IMR-90 (cell line): ENCODE data around the gene PAX5. TPM values are rescaled to one million over a fixed set of nuclear protein-coding genes. Genes with fewer than 3 reads are reported as not detected.

Experiments used
- ATAC-seq: fragments of 200-7000 bp; cut with Tn5 transposase; 2 replicates; pipeline ENCODE4 v1.9.1; 2020; ENCODE audit warnings: low read depth, mild to moderate bottlenecking, moderate library complexity
- BruUV-seq: library from RNA; stranded (reverse); fragments of 400-500 nt; replicated peaks from 2 replicates; lab custom pipeline; 2021; lab: Mats Ljungman, UMichigan
- CTCF ChIA-PET: fragments of 300-600 bp; formaldehyde crosslinking; extraction: SDS; loops from one replicate; lab custom pipeline; 2021; ENCODE audit warnings: antibody characterized with exemption; lab: Yijun Ruan, JAX
- POLR2A ChIA-PET: fragments of 300-600 bp; sonication (Branson Sonifier 250); formaldehyde crosslinking; loops from one replicate; lab custom pipeline; 2022; ENCODE audit warnings: antibody characterized with exemption; ENCODE audit not compliant: unreplicated experiment; lab: Charles Lee
- DNase-seq: peaks from one replicate; pipeline ENCODE4 v3.0.0; 2013
- H2AFZ ChIP-seq: replicated peaks from 2 replicates; pipeline ENCODE3; 2013; ENCODE audit warnings: low read length, mild to moderate bottlenecking; ENCODE audit not compliant: poor library complexity
- H2AK5ac ChIP-seq: 2 replicates; pipeline ENCODE4 v1.6.1; 2013; ENCODE audit warnings: low read depth, low read length, inconsistent platforms
- H2AK9ac ChIP-seq: replicated peaks from 2 replicates; pipeline ENCODE3; 2013; ENCODE audit warnings: mild to moderate bottlenecking, low read depth, low read length, moderate library complexity; ENCODE audit not compliant: poor library complexity
- H2BK120ac ChIP-seq: 2 replicates; pipeline ENCODE4 v1.6.1; 2013; ENCODE audit warnings: low read depth, low read length, inconsistent platforms
- H2BK15ac ChIP-seq: 3 replicates; pipeline ENCODE4 v1.6.1; 2013; ENCODE audit warnings: low read depth, low read length, inconsistent platforms
- H2BK20ac ChIP-seq: 2 replicates; pipeline ENCODE4 v1.6.1; 2013; ENCODE audit warnings: low read depth, mild to moderate bottlenecking, inconsistent platforms, low read length, moderate library complexity
- H2BK5ac ChIP-seq: 2 replicates; pipeline ENCODE4 v1.6.1; 2013; ENCODE audit warnings: mild to moderate bottlenecking, low read depth, low read length, inconsistent platforms; ENCODE audit not compliant: poor library complexity, severe bottlenecking
- H3K14ac ChIP-seq: replicated peaks from 2 replicates; pipeline ENCODE4 v1.6.1; 2013; ENCODE audit warnings: low read depth, low read length, inconsistent platforms
- H3K18ac ChIP-seq: 2 replicates; pipeline ENCODE4 v1.6.1; 2013; ENCODE audit warnings: low read depth, low read length, control low read depth
- H3K23ac ChIP-seq: 2 replicates; pipeline ENCODE4 v1.6.1; 2013; ENCODE audit warnings: low read depth, low read length, inconsistent platforms
- H3K27ac ChIP-seq: 2 replicates; pipeline ENCODE4 v1.5.1; 2013; ENCODE audit warnings: mild to moderate bottlenecking, control low read depth, low read length; ENCODE audit not compliant: insufficient read depth
- H3K27me3 ChIP-seq: 2 replicates; pipeline ENCODE4 v1.6.1; 2013; ENCODE audit warnings: low read length; ENCODE audit not compliant: control insufficient read depth, insufficient read depth
- H3K36me3 ChIP-seq: 2 replicates; pipeline ENCODE4 v1.6.1; 2013; ENCODE audit warnings: low read length, mixed read lengths; ENCODE audit not compliant: control insufficient read depth, insufficient read depth
- H3K4ac ChIP-seq: 2 replicates; pipeline ENCODE4 v1.6.1; 2013; ENCODE audit warnings: low read depth, low read length, inconsistent platforms
- H3K4me1 ChIP-seq: 2 replicates; pipeline ENCODE4 v1.6.1; 2013; ENCODE audit warnings: low read length, mixed read lengths; ENCODE audit not compliant: control insufficient read depth, insufficient read depth
- H3K4me2 ChIP-seq: 2 replicates; pipeline ENCODE4 v1.6.1; 2013; ENCODE audit warnings: low read depth, mild to moderate bottlenecking, control low read depth, low read length, moderate library complexity
- H3K4me3 ChIP-seq: 2 replicates; pipeline ENCODE4 v1.5.1; 2013; ENCODE audit warnings: low read depth, mild to moderate bottlenecking, control low read depth, low read length, moderate library complexity; ENCODE audit not compliant: insufficient read depth
- H3K56ac ChIP-seq: 2 replicates; pipeline ENCODE4 v1.6.1; 2013; ENCODE audit warnings: low read length, inconsistent platforms; ENCODE audit not compliant: insufficient read depth; ENCODE audit errors: extremely low read depth
- H3K79me1 ChIP-seq, 2 experiments: 2 replicates each; pipeline ENCODE4 v1.6.1; 2013; ENCODE audit warnings: low read length in 2 of 2, inconsistent platforms in 1 of 2, low read depth in 1 of 2
- H3K9ac ChIP-seq: 2 replicates; pipeline ENCODE4 v1.6.1; 2013; ENCODE audit warnings: low read depth, low read length, control low read depth
- H3K9me1 ChIP-seq: 2 replicates; pipeline ENCODE4 v1.6.1; 2013; ENCODE audit warnings: low read length, inconsistent platforms; ENCODE audit not compliant: insufficient read depth
- H3K9me3 ChIP-seq: 2 replicates; pipeline ENCODE4 v1.6.1; 2013; ENCODE audit warnings: low read length; ENCODE audit not compliant: control insufficient read depth, insufficient read depth
- H4K20me1 ChIP-seq: 2 replicates; pipeline ENCODE4 v1.6.1; 2013; ENCODE audit warnings: low read length, inconsistent platforms; ENCODE audit not compliant: insufficient read depth
- H4K5ac ChIP-seq: 2 replicates; pipeline ENCODE4 v1.6.1; 2013; ENCODE audit warnings: mild to moderate bottlenecking, low read depth, low read length, control low read depth
- H4K8ac ChIP-seq, 2 experiments: 2 replicates each; pipeline ENCODE4 v1.6.1; 2013; ENCODE audit warnings: low read depth in 2 of 2, low read length in 2 of 2, control low read depth in 1 of 2, inconsistent platforms in 1 of 2
- H4K91ac ChIP-seq: 2 replicates; pipeline ENCODE4 v1.6.1; 2013; ENCODE audit warnings: low read depth, low read length, inconsistent platforms; ENCODE audit not compliant: insufficient read depth
- BHLHE40 ChIP-seq: fragments of 150-350 bp; IDR thresholded peaks from 2 replicates; pipeline ENCODE4 v1.6.1; 2016; ENCODE audit warnings: mild to moderate bottlenecking, low read depth, low read length
- CEBPB ChIP-seq: IDR thresholded peaks from 2 replicates; pipeline ENCODE4 v1.6.1; 2012; ENCODE audit warnings: low read depth, low read length, improper control_type of control experiment
- CHD1 ChIP-seq: IDR thresholded peaks from 2 replicates; pipeline ENCODE4 v1.6.1; 2012; ENCODE audit warnings: low read depth, low read length, improper control_type of control experiment
- FOS ChIP-seq: fragments of 150-350 bp; IDR thresholded peaks from 2 replicates; pipeline ENCODE4 v1.6.1; 2016; ENCODE audit warnings: low read depth, low read length
- MXI1 ChIP-seq: IDR thresholded peaks from 2 replicates; pipeline ENCODE4 v1.6.1; 2012; ENCODE audit warnings: low read depth, mild to moderate bottlenecking, low read length, moderate library complexity, borderline replicate concordance
- NFE2L2 ChIP-seq: fragments of 150-350 bp; IDR thresholded peaks from 2 replicates; pipeline ENCODE4 v1.6.1; 2016; ENCODE audit warnings: low read depth, mild to moderate bottlenecking, low read length
- RAD21 ChIP-seq: IDR thresholded peaks from 2 replicates; pipeline ENCODE4 v1.6.1; 2012; ENCODE audit warnings: low read length, improper control_type of control experiment
- RFX5 ChIP-seq: IDR thresholded peaks from 2 replicates; pipeline ENCODE4 v1.8.0; 2012; ENCODE audit warnings: low read depth, mild to moderate bottlenecking, low read length, moderate library complexity
- WGBS, 2 experiments: methylation state at CpG; one replicate each; pipeline versions ENCODE4 v1.1.5 to v1.1.7; 2013; ENCODE audit warnings: missing lambda C conversion rate in 2 of 2; ENCODE audit not compliant: insufficient read length in 1 of 2; ENCODE audit errors: extremely low coverage in 2 of 2; 5-methylcytosine and 5-hydroxymethylcytosine counted together
- dilution Hi-C: fragments of 300-500 bp; cut with HindIII; formaldehyde crosslinking; loops from one replicate; pipeline ENCODE4 v1.14.3; 2018; ENCODE audit warnings: low sequenced_read_pairs; ENCODE audit not compliant: unreplicated experiment
- in situ Hi-C: fragments of 300-500 bp; cut with MboI; formaldehyde crosslinking; loops from 3 replicates; pipeline ENCODE4 v1.14.3; 2019; ENCODE audit warnings: low sequenced_read_pairs, inconsistent platforms, mixed read lengths
- intact Hi-C: fragments of 100-400 bp; cut with micrococcal nuclease; formaldehyde crosslinking; loops from 2 replicates; pipeline ENCODE4 v1.10.0; 2022
- polyA plus RNA-seq, 3 experiments: library from polyadenylated mRNA; depleted of rRNA; stranded (reverse); fragments of >200 nt; gene quantifications; 2 replicates each; pipeline ENCODE4 v1.2.3, GENCODE V29; 2012; ENCODE audit warnings: low replicate concordance in 1 of 3
- total RNA-seq: library from RNA; depleted of rRNA; stranded (reverse); fragments of >200 nt; gene quantifications from 2 replicates; pipeline ENCODE4 v1.2.3, GENCODE V29; 2012

PAX5 gene
- total and polyA plus RNA-seq, 2 of the 4 experiments (the other 2 are of a cell fraction) = not detected

GRCh38 chr9:36962691-36963090 is 71.4 kb downstream of the PAX5 start:
- H3K9ac ChIP-seq = no peak overlapping the region

More at GRCh38 chr9:36962691-36963090, 71.4 kb downstream of the PAX5 start:
- BruUV-seq = no TSS peak
- intact Hi-C loops = no loop called here
- Histone ChIP-seq H4K5ac (no peak overlapping the region), H3K9me1 (no peaks in the 10 kb centered on the region), H3K4me2 (no peak overlapping the region), H3K79me1 (no peaks in the 10 kb centered on the region), H3K9me3 (no peaks in the 10 kb centered on the region), H3K23ac (no peak overlapping the region), H4K8ac (no peak overlapping the region), H4K20me1 (no peaks in the 10 kb centered on the region), H2AFZ (no peak overlapping the region), H3K18ac (no peak overlapping the region), H2BK120ac (no peak overlapping the region), H3K27me3 (peaks cover 36% of the 10 kb centered on the region), H4K91ac (no peak overlapping the region), H3K56ac (no peak overlapping the region), H3K4ac (no peak overlapping the region), H3K4me3 (no peak overlapping the region), H2AK9ac (no peak overlapping the region), H3K14ac (no peak overlapping the region), H2BK20ac (no peak overlapping the region), H3K4me1 (no peaks in the 10 kb centered on the region), H2AK5ac (no peak overlapping the region), H2BK5ac (no peak overlapping the region), H3K27ac (no peak overlapping the region), H3K36me3 (no peaks in the 10 kb centered on the region), H2BK15ac (no peak overlapping the region)
- 88% methylated on average over 5 of the region's 11 CpGs; no CpG with 5 or more reads in 1 of the 2 experiments for WGBS, 2 experiments
- dilution Hi-C loops = no loop called here
- DNase-seq = no peak
- no peak for ATAC-seq
- CTCF ChIA-PET = no interaction called here
- in situ Hi-C loops = no loop called here
- TF ChIP-seq MXI1 = no peak
- no peak for TF ChIP-seq RAD21
- TF ChIP-seq CHD1 = no peak
- no peak for TF ChIP-seq RFX5
- TF ChIP-seq NFE2L2 = no peak
- no peak for TF ChIP-seq BHLHE40
- TF ChIP-seq CEBPB = no peak
- TF ChIP-seq FOS = no peak
- POLR2A ChIA-PET = no interaction called here
